Fibroblast of skin of left quadriceps (primary cell): Measurements from ENCODE around the gene CCDC194.
"Not testable (repeated sequence)": the region's sequence is repeated elsewhere in the genome, so short reads cannot be mapped to it uniquely, and the experiment has no call there.

Experiments used
- DNase-seq, 2 experiments: peaks; one replicate each; pipeline ENCODE4 v3.0.0-alpha.2; 2013; ENCODE audit warnings: low read depth in 2 of 2

Gene CCDC194

DNA sequence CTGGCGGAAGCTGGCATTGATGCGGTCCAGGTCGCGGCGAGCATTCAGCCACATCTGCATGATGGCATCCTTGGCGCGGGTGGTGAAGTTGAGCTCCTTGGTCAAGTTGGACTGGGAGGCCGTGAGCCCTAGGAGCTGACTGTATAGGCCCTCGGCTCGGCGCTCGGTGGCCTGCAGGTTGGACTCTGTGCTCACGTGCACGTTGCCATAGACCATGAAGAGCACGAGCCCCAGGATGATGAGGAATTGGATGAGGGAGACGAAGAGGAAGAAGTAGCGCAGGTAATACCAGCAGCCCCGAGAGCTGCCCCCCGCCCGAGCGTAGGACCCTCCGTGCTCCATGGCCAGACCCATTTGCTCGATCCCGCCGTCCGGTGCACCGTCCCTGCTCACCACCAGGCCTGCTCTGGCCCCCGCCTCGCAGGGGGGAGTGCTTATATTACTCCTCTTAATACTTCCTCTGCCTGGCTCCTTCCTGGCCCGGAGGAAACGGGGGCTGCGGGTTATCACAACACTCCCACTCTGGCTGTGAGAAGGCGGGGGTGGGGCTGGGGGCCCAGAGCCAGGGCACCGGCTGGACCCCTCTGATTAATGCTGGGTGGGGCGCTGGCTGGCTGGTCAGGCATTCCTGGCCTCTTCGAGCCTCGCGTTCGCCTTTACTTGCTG, 16.9 kb downstream of the CCDC194 start, which contains the start of gene PLVAP:
PLVAP (minus strand) TSS at position 408 of the 666 bp plus-strand sequence; CDS start at position 354, 54 bp downstream.
- no peak for DNase-seq

GRCh38 chr19:17370026-17370587, 23.9 kb downstream of the CCDC194 start:
- peak; percentile 17 to 20 for DNase-seq

DNA sequence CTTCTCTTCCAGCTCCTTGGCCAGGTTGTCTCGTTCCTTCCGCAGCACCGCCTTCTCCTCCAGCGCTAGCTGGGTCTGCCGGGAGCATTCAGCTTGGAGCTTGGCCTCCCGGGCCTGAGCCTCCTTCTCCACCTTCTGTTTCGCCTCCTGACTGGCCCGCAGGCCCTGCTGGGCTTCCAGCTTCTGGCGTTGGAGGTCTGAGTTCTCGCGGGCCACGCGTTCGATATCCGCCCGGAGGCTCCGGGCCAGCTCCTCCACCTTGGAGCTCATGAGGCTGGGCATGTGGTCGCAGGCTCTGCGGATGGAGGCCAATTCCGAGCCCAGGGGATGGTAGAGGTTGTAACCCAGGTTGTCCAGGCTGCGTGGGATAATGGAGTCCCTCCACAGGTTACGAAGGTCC, 28.6 kb downstream of the CCDC194 start:
- DNase-seq, result no peak

DNA sequence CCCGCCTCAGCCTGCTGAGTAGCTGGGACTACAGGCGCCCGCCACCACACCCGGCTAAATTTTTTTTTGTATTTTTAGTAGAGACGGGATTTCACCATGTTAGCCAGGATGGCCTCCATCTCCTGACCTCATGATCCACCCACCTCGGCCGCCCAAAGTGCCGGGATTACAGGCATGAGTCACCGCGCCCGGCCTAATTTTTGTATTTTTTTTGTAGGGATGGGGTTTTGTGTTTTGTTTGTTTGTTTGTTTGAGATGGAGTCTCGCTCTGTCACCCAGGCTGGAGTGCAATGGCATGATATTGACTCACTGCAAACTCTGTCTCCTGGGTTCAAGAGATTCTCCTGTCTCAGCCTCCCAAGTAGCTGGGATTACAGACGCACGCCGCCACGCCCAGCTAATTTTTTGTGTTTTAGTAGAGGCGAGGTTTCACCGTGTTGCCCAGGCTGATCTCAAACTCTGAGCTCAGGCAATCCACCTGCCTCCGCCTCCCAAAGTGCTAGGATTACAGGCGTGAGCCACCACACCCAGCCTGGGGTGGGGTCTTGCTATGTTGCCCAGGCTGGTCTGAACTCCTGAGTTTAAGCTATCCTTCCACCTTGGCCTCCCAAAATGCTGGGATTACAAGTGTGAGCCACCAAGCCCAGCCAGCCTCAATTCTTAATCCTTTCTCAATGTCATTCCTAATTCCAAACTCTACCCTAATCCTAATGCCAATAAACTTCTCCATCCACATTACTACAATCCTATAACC, 30.0 kb downstream of the CCDC194 start:
- DNase-seq, result not testable (repeated sequence)

DNA sequence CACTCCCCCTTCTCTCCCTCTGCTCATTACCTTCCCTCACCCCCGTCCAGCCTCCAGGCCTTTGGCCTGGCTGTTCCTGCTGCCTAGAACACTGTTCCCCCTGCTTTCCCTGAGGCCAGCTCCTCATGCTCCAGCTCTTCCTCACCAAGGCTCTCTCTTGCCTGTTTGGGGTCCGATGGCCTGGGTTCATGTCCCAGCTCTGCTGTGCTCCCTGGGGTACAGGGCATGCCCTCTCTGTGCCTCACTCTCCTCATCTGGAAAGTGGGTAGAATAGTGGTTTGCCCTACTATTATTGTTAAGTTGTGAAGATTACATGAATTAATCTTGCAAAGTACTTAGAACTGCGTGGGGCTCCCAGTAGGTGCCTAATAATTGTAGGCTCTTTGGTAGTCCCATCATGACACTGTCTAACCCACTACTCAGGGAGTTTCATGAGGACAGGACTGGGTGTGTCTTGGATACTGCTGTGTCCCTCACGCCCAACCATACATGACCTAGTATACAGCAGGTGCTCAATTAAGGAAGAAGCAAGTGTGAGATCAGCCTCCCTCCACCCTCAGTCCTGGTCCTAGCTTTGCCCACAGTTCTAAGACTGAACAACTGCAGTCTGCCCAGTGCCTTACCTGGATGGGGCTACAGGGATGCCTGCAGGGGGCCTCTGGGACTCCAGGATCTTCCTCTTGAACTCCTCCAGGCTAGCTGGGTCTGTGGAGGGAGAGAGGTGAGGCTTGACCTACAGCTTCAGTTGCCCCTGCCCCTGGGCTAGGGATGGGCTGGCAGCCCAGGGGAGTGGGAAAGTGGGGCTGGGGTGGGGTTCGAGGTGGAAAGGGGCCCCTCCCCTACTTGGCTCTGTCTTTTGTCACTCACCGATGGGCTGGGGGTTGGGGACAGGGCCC, 33.8 kb downstream of the CCDC194 start:
- DNase-seq, result no peak

- DNase-seq, result no peak
Observed at GRCh38 chr19:17358395-17358794, 35.6 kb downstream of the CCDC194 start.

- DNase-seq, result no peak
Observed at GRCh38 chr19:17357724-17358123, 36.3 kb downstream of the CCDC194 start.

DNA sequence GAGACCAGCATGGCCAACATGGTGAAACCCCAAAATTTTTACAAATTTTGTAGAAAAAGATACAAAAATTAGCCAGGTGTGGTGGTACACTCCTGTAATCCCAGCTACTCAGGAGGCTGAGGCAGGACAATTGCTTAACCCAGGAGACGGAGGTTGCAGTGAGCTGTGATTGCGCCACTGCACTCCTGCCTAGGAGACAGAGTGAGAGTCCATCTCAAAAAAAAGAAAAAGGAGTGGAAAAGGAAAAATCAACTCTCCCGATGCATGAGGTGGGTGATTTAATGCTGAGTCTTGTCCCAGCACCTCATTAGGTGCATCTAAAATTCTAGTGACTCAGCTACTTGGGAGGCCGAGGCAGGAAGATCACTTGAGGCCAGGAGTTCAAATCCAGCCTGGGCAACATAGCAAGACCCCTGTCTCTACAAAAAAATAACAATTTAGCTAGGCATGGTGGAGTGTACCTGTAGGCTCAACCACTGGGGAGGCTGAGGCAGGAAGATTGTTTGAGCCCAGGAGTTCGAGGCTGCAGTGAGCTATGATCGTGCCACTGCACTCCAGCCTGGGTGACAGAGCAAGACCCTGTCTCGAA, 36.8 kb downstream of the CCDC194 start:
- DNase-seq, result no peak

GRCh38 chr19:17353386-17353785, 40.6 kb downstream of the CCDC194 start:
- no peak for DNase-seq

DNA sequence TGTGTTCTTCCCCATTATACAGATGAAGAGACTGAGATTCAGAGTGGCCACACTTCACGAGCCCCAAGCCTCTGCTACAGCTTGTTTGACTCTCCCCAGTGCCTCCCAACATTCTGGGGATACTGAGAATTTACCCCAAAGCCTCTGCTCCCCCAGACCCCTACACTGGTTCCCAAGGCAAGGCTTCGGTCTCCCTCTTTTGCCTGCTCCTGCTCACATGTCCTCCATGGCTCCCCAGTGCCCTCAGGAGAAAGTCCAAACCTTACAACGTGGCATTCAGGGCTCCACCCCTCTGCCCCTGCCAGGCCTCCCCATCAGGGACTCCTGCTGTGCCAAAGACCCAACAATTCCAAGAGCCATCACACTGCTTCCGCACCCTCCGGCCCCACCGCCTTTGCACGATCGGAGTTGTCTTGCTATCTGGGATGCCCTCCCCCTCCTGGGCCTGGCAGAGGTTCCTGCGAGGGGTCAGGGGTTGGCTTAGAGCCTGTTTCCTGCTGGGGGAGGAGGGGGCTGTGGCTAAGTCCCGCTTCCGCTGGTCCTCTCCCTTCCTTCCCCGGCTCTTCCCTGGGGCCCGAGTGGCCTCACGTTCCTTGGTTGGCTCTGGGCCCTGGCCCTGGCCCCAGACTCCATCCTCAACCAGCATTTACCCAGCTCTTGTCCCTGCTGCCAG, 41.3 kb downstream of the CCDC194 start:
- no peak for DNase-seq

DNA sequence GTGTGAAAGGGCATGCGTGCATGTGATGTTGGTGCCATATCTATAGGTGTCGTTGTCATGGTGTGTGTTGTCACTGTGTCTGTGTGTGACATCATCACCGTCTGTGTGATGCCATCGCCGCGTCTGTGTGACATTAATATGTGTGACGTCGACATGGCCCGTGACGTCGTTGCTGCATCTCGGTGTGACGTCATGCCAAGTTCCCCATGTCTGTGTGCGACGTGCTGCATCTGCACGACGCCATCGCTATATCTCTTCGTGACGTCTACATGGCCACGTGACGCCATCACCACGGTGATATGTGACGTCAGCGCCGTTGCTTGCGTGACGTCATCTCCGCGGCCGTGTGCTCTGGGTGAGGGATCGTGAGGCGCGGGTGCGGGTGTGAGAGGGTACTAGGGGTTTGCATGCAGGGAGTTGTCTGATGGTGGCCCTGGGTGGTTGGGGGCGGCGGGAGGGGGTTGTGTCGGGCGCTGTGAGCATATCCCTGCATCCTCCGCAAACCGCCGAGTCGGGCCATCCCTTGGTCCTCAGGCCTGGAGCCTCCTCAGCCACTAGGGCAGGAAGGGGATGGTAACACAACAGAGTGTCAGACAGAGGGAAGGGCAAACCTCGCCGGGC, 42.1 kb downstream of the CCDC194 start:
- no peak for DNase-seq

DNA sequence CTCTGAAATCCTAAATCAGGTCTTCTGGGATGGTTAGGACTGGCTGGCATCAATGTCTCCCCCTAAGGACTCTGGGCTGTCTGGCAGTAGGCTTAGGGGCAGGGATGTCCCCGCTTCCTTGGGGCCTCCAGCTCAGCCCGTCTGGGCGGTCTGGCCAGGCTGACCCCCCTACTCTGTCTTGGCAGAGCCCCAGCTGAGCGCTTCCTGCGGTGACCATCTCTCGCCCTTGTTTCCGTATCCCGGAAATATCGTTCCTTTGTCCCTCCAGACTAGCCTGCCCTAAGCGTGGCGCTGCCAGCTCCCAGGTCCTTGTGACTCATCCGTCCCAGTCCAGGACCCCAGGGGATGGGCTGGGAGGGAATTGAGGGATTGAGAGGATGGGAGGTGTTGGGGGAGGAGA, 45.3 kb downstream of the CCDC194 start:
- no peak for DNase-seq

- DNase-seq, result no peak
Observed at GRCh38 chr19:17347877-17348276, 46.1 kb downstream of the CCDC194 start.

- no peak for DNase-seq
Observed at GRCh38 chr19:17347361-17347760, 46.6 kb downstream of the CCDC194 start.

DNA sequence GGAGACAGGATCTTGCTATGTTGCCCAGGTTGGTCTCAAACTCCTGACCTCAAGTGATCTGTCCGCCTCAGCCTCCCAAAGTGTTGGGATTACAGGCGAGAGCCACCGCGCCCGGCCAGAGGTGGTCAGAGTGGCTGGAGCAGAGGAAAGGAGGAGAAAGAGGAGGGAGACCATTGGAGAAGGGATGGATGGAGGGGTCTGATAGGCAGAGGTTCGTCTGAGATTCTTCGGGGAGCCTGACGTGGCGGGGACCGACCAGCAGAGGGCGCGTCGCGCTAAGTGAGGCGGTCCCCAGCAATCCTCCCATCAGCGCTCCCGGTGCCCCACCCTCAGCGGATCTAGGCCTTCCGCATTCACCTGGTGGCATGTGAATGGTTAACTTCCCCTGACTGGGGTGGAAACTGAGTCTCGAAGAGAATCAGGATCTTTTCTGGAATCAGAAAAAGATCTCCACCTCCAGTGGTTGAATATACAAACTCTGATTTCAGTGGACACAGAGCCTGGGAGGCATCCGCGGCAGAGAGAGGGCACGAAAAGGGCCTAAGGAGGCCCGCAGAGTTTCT, 47.8 kb downstream of the CCDC194 start:
- peak; percentile 16 to 20 for DNase-seq

DNA sequence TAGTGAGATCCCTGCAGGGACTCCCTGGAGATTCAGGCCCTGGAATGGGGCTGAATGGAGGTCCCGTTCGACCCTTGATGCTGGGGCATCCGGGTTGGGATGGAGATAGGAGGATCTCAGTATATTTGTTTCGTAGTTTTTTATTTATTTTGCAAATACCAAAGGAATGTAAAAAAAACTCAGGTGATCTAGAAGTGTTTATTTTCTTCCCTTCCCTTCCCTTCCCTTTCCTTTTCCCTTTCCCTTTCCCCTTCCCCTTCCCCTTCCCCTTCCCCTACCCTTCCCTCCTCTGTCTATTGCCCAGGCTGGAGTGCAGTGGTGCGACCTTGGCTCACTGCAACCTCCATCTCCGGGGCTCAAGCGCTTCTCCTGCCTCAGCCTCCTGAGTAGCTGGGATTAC, 52.2 kb downstream of the CCDC194 start:
- DNase-seq, result no peak

DNA sequence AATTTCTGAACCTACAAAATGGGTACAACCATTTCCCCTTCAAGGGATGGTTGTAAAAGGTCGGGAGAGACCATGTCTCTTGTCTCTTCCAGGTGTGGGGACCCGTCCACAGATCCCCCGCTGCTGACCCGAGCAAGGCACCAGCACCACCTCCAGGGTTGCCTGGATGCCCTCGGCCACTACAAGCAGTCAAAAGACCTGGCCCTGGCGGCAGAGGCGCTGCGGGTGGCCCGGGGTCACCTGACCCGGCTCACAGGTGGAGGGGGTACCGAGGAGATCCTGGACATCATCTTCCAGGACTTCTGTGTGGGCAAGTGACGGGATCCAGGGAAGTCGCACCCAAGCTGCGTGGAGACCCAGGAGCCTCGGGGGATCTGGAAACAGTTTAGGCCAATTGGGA, 52.6 kb downstream of the CCDC194 start:
- DNase-seq, result no peak

GRCh38 chr19:17340871-17341357, 53.1 kb downstream of the CCDC194 start:
- no peak for DNase-seq
